ENCODE data around the gene TBC1D2.
A peak's percentile ranks its signal among the peaks of the same experiment; 100 is the strongest.
"Not testable (repeated sequence)": the region's sequence is repeated elsewhere in the genome, so short reads cannot be mapped to it uniquely, and the experiment has no call there.

TBC1D2 gene

DNA sequence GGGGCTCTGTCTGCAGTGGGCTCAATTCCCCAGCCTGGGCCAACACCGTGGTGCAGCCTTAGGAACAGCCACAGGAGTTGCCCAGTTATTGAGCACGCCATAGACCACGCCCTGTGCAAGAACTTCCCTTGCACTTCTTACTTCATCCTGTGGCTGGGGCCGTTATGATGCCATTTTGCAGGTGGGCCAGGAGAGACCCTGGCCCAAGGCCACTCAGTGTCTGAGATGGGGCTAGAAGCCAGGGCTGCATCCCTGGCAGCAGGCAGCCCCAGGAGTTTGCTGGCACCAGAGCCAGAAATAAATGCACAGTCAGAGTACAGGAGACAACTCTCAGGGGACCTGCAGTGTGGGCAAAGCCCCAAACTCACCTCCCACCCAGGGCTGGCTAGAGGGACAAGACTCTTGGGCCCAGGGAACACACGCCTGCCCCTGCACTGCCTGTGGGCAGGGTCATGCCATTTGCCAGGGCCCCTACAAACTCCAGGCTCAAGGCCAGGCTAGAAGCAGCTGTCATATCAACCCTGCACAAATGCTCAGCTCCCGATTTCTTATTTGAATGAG lies 69.8 kb downstream of the TBC1D2 start:
- DNase-seq, result no peak

DNA sequence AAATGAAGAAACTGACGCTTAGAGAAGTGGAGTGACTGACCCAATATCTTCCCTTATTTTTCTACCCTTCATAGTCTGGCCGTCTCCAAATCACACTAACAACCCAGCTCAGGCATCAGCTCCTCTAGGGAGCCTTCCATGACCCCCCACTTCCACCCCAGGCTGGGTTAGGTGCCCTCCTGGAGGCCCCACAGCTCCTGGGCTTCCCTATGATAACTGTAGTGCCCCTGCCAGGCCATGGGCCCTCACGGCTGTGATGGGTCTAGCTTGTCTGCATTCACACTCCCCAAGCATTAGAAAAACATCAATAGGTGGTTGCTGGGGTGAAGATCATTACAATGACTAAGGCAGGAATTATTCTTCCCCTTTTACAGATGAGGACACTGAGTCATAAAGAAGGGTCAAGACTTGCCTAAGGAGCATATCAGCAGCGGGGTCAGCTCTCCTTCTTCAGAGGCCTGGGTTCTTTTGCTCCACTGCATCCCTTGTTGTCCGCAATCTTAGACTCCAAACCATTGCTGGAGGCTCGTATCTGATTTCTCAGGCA lies 70.4 kb downstream of the TBC1D2 start:
- no peak for DNase-seq

DNA sequence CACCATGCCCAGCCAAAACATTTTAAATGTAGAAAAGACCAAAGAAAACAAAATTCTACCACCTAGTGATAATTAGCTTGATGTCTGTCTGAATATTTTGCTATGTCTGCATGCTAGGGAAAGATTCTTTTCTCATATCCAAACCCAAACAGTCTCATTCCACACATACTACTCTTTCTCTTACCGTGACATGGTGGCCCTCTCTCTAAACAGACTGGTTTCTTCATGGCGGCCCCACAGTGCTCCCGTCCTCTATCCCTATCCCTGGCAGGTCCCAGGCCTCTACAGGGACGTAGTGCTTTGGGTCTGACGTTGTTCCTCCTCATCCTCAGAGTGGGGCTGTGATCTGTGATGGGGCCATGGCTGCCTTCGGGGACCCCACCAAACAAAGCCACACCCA lies 71.1 kb downstream of the TBC1D2 start:
- no peak for DNase-seq

DNA sequence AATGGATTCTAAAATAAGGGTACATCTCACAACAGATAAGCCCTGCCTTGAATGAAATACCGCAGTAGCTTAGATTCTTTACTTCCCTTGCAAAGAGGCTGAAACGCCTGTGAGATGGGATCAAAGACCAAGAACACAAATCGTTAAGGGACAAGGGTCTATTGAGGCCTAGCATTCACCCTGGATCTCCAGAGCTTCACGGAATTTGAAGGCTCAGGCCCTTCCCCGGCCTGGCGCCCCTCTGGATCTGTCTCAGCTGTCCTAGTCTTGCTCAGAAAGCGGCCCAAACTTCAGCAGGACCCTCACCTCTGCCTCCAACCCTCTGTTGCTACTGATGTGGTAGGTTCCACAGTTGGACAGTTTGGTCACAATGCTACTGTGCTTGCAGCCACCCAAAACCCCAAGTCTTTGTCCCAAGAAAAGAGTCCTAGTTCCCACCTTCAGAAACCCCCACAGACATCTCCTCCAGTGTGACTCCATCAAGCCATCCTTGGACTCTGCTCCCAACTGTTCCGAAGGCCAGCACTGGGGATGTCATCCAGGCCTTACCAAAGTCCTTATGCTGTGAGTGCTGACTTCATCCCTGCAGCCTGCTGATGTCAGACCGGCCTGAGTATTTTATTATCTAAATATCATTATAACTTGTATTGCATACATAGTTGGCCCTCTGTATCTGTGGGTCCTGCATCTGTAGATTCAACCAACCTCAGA lies 72.4 kb downstream of the TBC1D2 start:
- no peak for DNase-seq

DNA sequence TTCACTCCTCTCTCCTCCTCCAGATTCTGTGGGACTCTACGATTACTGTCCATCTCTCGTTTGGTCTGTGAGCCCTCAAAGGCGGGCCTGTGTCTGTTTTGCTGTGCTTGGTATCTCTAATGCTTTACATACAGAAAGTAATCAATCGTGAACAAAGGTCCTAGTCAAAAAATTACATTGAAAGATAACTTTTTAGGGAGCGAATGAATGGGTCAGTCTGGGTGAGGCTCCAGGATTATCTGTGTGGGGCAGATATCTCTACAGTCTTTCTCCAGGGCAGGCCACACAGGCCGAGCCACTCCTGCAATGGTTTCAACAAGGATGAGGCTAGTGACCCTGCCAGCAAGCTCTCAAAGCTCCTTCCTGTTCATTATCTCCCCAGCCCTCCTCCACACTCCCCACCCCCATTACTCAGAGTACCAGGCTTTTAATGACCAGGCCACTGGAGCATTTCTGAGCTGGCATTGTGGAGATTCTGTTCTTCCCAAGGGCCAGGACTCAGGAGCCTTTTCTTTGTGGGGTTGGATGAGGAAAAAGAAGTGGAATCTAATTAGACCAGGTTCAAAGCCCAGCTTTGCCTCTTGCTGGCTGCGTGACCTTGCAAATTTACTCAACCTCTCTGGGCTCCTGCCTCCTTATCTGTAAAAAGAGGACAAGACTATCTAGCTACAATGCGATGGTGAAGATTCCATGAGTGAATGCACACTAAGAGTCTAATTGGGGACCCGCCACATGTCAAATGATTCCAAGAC lies 73.2 kb downstream of the TBC1D2 start:
- no peak for DNase-seq

DNA sequence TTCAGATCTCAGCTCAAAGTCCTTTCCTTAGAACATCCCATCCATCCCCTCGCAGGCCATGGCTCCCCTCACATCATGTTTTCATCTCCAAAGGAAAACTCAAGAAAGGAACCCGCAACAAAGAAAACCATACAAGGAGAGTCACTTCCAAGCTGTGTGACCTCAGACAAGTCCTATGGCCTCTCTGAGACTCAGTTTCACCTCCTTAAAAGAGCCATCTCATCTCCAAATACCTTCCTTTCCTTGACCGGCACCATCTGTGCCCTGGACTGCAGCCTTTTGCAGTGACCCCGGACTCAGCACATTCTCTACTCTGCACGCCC lies 73.7 kb downstream of the TBC1D2 start:
- no peak for DNase-seq

DNA sequence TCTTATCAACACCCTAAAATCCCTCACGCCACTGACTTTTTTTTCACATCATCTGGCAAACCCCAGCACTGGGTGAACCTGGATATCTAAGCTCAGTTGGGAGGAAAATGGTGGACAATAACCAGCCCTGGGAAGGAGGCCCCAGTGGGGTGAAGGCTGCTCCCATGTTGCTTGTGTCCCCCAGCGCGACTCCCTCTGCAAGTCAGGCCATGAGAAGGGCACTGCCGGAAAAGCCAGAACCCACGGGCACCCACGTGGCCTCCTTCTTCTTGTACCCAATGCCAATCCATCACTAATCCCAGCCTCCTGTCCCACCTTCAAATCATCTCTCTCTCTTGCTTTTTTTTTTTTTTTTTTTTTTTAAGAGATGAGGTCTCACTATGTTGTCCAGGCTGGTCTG lies 74.5 kb downstream of the TBC1D2 start:
- DNase-seq, result no peak

DNA sequence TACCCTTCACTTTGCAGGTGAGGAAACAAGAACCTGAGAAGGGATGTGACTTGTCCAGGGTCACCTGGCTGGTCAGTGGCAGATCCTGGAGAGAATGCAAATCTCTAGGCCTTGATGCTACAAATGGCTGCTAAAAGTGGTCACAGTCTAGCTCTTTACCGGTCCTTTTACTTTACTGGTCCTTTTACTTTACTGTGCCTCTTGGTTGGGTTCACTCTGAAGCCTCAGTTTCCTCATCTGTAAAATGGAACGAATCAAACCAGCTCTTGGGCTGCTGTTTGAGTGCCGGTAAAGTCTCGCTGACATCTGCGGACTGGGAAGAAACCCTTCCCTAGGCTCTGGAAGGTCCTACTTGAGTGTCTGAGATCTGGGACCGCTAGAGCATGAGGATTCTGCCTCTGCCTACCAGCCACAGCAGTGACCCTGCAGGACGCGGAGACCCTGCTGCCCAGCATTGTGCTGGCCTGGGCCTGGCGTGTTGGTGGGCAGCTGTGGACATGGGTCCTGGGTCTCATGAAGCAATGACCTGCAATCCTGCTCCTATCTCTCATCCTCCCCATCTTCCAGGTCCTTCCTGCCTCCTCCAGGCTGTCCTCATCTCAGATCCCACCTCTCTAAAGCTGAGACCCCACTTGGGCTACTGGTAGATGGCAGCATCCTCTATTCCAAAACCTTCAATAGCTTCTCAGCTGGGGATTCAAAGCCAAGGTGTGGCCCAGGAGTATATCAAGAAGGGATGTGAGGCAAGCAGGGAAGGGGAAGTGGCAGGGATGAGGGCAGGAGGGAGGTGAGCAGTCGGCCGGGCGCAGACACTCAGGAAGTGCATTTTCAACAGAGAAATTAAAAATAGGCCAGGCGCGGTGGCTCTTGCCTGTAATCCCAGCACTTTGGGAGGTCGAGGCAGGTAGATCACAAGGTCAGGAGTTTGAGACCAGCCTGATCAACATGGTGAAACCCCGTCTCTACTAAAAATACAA lies 76.3 kb downstream of the TBC1D2 start:
- DNase-seq, result no peak

DNA sequence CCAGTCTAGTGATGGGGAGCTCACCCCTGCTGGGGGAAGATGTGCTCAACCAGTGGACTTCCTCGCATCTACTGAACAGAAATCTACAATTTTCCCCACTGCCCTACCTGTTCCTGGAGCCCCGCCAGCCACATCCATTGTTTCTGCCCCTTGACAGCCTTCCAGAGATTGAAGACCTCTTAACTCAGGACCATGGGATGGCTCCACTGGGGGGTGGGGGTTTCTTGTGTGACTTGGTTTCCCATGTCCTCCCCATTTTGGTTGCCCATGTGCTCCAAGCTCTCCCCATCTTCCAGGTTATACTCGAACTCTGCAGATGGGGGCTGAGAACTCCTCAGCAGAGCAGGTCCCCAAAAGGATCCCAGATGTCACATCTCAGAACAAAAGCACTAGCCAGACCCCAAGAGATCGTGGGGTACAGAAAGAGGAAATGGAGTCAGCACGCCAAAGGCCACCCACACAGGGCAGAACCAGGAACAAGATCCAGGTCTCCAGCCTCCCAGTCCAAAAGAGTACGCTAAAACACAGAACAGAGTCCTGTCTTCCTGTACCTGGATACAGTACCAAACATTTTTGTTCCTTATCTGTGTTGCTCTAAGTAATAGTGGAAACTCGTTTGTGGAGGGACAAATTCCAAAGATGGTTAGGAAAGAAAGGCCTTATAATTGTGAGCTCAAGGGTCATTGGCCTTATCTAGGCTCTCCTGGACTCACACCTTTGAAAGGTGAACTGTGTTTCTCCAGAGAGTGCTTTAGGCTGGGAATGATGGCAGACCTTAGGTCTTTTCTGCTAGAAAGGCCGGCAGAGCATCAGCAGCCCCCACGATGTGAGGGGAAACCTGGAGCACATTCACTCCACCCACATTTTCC lies 78.8 kb downstream of the TBC1D2 start:
- no peak for DNase-seq

DNA sequence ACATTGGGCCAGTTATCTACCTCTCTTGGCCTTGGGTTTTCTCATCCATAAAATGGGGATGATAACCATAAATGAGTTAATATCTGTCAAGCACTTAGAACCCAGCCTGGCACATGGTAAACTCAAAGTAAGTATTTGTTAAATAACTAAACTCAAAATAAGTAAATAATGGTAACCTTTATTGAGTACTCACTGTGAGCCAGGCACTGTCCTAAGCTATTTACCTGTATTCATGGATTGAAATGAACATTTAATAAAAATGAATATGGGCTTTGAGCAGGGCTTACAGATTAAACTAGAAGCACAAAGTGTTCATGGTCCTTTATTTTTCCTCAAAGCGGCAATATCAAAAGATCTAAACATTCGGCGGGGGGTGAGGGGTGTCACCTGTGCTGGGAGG lies 79.7 kb downstream of the TBC1D2 start:
- no peak for DNase-seq

DNA sequence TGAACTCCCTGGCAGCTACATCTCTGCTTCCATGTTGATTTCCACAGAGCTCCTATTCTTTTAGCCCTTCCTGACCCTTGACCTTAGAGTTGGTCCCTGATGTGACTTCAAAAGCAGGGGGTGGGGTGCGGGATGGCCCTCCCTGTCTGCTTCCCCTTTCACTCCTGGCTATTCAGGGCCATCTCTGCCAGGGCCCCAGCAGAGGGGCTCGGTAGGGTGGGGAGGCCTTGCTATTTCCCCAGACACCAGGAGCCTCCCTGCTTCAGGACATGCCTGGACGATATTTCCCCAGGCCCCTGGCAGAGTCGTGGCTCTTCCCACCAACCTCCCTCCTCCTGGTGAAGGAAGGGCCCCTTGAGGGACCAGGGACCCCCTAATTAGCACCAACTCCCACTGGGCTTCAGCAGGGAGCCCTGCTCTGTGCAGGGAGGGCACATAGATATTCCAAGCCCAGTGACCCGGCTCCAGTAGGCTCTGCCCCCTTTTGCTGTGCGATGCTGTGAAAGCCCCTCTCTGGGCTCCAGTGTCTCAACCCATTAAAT lies 80.3 kb downstream of the TBC1D2 start:
- no peak for DNase-seq

DNA sequence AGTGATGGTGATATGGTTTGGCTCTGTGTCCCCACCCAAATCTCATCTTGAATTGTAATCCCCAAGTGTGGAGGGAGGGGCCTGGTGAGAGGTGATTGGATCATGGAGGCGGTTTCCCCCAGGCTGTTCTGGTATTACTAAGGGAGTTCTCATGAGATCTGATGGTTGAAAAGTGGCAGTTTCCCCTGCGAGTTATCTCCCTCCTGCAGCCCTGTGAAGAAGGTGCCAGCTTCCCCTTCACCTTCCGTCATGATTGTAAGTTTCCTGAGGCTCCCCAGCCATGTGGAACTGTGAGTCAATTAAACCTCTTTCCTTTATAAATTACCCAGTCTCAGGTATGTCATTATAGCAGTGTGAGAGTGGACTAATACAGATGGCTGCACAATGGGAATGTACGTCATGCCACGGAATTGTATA lies 80.9 kb downstream of the TBC1D2 start:
- DNase-seq, result not testable (repeated sequence)

DNA sequence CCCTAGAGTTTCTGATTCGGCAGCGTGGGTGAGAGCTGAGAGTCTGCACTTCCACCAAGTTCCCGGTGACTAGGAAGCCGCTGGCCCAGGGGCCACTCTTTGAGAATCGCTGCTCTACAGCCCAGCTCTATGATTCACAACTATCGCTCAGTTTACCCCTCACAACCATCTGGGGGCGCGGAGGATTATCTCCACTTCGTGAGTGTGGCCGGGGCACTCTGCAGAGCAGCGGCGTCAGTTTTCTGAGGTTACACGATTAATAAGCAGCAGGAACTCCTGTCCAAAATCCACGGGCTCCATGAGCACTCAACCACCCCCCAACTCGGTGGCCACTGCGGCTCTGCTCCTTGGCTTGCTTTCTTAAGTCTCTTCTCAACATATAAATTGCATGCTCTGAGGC lies 82.3 kb downstream of the TBC1D2 start:
- no peak for DNase-seq

DNA sequence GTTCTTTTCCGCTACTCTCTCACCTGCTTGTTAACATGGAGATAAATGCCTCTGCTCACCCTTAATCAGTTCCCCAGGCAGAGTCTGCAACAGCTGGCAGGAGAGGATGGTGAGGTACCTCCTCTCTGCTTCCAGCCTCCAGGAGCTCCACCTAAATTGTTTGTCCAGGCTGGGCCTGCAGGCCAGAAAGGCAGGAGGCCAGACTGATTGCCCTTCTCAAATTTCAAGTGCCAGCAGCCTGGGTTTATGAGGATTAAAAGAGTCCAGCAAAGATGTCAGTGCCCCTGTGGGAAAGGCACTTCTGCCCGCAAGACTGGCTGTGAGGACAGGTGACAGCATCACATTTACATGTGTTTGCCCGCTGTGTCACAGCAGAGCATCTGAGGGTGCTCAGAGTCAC lies 82.8 kb downstream of the TBC1D2 start:
- no peak for DNase-seq

DNA sequence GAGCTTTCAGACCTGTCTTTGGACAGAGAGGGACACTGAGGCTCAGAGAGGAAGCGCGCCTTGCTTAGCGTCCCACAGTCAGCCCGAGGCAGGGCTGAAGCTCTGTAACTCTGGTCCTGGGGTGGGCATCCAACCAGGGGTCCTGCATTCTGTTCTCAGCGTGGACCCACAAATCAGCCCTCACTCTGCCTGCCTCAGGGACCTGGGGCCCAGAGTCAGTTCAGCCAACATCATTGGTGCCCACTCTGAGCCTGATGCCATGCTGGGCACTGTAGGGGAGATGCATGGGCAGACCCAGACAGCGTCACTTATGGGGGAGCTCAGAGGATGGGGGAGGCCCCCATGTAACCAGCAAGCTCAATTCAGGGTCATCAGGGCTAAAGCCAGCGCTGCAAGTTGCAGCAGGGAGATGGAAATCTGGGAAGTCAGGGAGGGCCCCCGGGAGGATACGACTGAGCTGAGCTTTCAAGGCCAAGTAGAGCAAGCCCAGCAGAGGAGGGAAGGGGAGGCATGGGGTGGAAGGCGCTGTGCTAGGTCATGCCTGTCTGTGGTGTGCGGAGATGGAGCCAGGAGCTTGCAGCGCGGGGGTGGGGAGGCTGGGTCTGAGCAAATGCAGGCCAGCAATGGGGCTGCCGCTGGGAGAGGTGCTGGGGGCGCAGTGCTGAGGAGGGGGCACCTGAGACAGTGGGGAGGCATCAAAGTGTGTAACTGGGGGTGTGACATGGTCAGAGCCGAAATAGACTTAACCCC lies 84.1 kb downstream of the TBC1D2 start:
- no peak for DNase-seq

DNA sequence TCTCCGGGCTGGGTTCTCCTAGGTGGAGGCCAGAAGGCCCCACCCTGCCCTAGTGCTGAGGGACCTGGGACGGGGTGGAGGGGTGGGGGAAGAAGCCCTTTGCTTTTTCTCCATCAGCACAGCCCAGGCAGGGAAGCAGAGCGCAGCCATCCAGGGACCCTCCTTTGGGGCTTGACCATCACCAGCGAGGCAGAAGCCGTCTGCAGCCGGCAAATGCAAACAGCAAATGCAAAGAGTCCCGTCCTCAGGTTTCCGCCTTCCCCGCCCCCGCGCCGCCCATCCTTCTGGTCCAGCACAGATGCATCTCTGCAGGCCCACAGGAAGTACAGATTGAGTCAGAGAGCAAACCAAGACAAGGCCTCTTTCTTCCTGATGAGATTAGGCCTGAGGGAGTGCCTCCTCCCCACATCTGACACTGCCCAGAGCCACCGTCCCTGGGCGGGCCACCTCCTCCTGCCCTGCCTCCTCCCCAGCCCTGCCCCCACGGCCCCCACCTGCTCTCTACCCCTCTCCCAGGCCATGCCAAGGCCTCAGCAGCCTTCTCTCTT lies 86.4 kb downstream of the TBC1D2 start:
- DNase-seq, result peak; percentile 50

DNA sequence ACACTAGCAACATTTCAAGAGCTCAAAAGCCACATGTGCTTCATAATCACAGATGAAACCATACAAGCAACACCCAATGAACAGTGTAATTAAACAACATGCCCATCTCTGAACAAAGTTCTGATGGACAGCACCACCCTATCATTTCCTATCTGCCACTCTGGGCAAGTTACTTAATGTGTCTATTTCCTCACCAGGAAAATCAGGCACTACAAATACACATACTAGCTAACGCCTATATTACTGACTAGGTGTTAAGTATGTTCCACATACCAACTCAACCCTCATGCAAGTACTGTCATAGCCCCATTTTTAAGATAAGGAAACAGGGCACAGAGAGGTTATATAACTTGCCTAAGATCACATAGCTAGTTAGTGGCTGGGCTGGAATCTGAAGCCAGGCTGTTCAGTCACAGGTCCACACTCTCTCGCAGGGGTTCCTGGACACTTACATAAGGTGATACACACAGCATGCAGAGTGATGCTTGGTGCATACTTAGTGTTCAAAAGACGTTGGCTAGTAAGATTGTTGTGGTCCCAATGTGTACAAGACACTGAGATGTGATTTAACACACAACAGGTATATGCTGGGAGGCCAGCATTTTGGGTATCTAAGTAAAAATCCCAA lies 87.2 kb downstream of the TBC1D2 start:
- DNase-seq, result no peak

DNA sequence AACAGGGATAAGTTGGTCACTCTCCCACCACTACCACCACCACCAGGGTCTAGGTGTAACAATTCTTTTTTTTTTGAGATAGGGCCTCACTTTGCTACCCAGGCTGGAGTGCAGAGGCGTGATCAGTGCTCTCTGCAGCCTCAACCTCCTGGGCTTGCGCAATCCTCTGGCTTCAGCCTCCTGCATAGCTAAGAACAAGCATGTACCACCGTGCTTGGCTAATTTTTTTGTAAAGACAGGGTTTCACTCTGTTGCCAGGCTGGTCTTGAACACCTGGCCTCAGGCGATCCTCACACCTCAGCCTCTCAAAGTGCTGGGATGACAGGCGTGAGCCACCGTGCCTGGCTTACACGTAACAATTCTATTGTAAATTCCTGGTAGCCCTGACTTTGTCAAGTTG lies 90.5 kb downstream of the TBC1D2 start:
- DNase-seq, result no peak

DNA sequence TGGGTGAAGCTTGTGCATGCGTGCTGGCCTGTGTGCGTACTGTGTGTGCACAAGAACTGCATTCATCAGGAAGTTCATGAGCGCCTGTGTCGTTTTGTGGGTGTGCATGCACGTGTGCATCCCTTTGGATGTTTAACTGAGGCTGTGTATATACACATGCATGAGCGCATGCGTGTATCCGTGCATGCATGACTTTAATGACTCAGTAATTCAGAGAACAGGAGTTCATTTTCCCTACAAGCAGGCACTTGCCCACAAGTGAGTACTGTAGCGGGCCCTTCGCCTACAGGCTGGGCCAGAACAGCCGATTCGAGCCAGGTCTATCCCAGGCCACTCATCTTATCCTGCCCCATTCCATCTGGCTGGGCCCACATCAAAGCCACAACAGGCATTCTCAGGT lies 92.8 kb downstream of the TBC1D2 start:
- DNase-seq, result no peak

DNA sequence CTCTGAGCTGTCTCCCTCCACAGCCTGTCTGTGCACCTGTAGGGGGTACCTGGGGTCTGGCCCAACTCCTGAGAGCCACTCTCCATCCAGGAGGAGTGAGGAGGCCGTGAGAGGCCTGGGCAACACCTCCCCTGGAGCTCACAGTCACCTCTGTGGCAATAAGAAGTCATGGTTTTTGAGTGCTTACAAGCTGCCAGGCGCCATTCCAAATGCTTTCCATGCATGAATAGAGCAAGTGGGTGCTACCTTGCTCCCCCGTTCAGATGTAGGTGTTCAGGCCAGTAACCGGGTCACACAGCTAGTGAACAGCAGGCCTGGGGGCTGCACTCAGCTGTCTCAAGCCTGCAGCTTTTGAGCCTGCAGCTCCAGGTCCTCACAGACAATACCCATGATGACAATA lies 93.6 kb downstream of the TBC1D2 start:
- no peak for DNase-seq
